K562 (cell line): ENCODE results near the gene NOPCHAP1. TPM values are rescaled to one million over a fixed set of nuclear protein-coding genes. Genes with fewer than 3 reads are reported as not detected.

Source experiments
- ARID3B ChIP-seq: fragments of 250-450 bp; sonication (Bioruptor Pico); IDR thresholded peaks from 2 replicates; pipeline ENCODE4 v1.4.0; 2020; ENCODE audit warnings: borderline replicate concordance
- BRD9 ChIP-seq: fragments of 450-650 bp; IDR thresholded peaks from 2 replicates; pipeline ENCODE4 v1.6.1; 2018; ENCODE audit warnings: low read depth; ENCODE audit not compliant: partially characterized antibody
- CEBPB ChIP-seq: fragments of 450-650 bp; IDR thresholded peaks from 2 replicates; pipeline ENCODE4 v1.6.1; 2016; ENCODE audit warnings: missing genetic modification characterization, missing compliant biosample characterization
- DDX20 ChIP-seq: fragments of 450-650 bp; IDR thresholded peaks from 2 replicates; pipeline ENCODE4 v1.6.1; 2016; ENCODE audit warnings: missing genetic modification characterization, low read depth, mild to moderate bottlenecking, missing compliant biosample characterization, moderate library complexity
- DMBX1 ChIP-seq: fragments of 250-450 bp; sonication (Bioruptor Pico); IDR thresholded peaks from 2 replicates; pipeline ENCODE4 v1.8.0; 2022; ENCODE audit warnings: inconsistent platforms, mild to moderate bottlenecking, moderate library complexity, borderline replicate concordance
- E2F3 ChIP-seq: fragments of 250-450 bp; sonication (Bioruptor Pico); IDR thresholded peaks from 2 replicates; pipeline ENCODE4 v1.4.0; 2020; ENCODE audit warnings: mild to moderate bottlenecking
- ELF1 ChIP-seq: fragments of 200-800 bp; sonication (Bioruptor generic); IDR thresholded peaks from 2 replicates; pipeline ENCODE4 v1.6.1; 2016; ENCODE audit warnings: missing genetic modification characterization, missing compliant biosample characterization
- EP400 ChIP-seq: fragments of 450-650 bp; IDR thresholded peaks from 2 replicates; pipeline ENCODE4 v1.6.1; 2017; ENCODE audit warnings: antibody characterized with exemption, mild to moderate bottlenecking, moderate library complexity
- ETS1 ChIP-seq: conservative IDR thresholded peaks from 2 replicates; pipeline ENCODE4 v1.6.1; 2011; ENCODE audit warnings: low read depth, mild to moderate bottlenecking, low read length; ENCODE audit not compliant: control insufficient read depth
- FOXA1 ChIP-seq: fragments of 450-650 bp; IDR thresholded peaks from 2 replicates; pipeline ENCODE4 v1.6.1; 2016; ENCODE audit warnings: mild to moderate bottlenecking, borderline replicate concordance
- HSF4 ChIP-seq: fragments of 250-450 bp; sonication (Bioruptor Pico); IDR thresholded peaks from 2 replicates; pipeline ENCODE4 v2.1.2; 2022; ENCODE audit warnings: mild to moderate bottlenecking, moderate library complexity, borderline replicate concordance
- KAT2B ChIP-seq: IDR thresholded peaks from one replicate; pipeline ENCODE4 v1.6.1; 2012; ENCODE audit warnings: low read depth, mild to moderate bottlenecking, control low read depth, inconsistent platforms, low read length, moderate library complexity
- KLF10 ChIP-seq: fragments of 250-450 bp; sonication (Bioruptor Pico); IDR thresholded peaks from 2 replicates; pipeline ENCODE4 v1.6.1; 2021; ENCODE audit warnings: matching md5 sums
- LARP7 ChIP-seq: fragments of 450-650 bp; IDR thresholded peaks from 2 replicates; pipeline ENCODE4 v1.6.1; 2016
- MAFG ChIP-seq: fragments of 450-650 bp; conservative IDR thresholded peaks from 2 replicates; pipeline ENCODE4 v1.6.1; 2016; ENCODE audit warnings: missing genetic modification characterization, missing compliant biosample characterization
- NELFE ChIP-seq: IDR thresholded peaks from 2 replicates; pipeline ENCODE4 v1.6.1; 2011; ENCODE audit warnings: mild to moderate bottlenecking; ENCODE audit not compliant: insufficient read depth, insufficient read length
- PHF20 ChIP-seq: fragments of 450-650 bp; IDR thresholded peaks from 2 replicates; pipeline ENCODE4 v1.6.1; 2018; ENCODE audit not compliant: partially characterized antibody
- PKNOX1 ChIP-seq: fragments of 450-650 bp; IDR thresholded peaks from 2 replicates; pipeline ENCODE4 v1.6.1; 2016
- RB1 ChIP-seq: fragments of 450-650 bp; IDR thresholded peaks from 2 replicates; pipeline ENCODE4 v1.6.1; 2017; ENCODE audit warnings: low read depth, mild to moderate bottlenecking
- THRA ChIP-seq: fragments of 450-650 bp; IDR thresholded peaks from 2 replicates; pipeline ENCODE4 v1.6.1; 2017; ENCODE audit warnings: mild to moderate bottlenecking, moderate library complexity
- ZNF740 ChIP-seq, 3 experiments: fragments of 200-800 bp in 1 of 3; sonication (Bioruptor generic) in 1 of 3; sonication (generic) in 1 of 3; formaldehyde crosslinking in 1 of 3; IDR thresholded peaks; 2 replicates each; pipeline versions ENCODE4 v1.6.1 to v1.8.0; 2016 to 2022; ENCODE audit warnings: mild to moderate bottlenecking in 2 of 3, missing compliant biosample characterization in 2 of 3, missing genetic modification characterization in 2 of 3, missing genetic modification reagents in 1 of 3
- polyA plus RNA-seq, 8 experiments: library from polyadenylated mRNA; depleted of rRNA in 4 of 8; stranded (reverse) in 5 of 8; unstranded in 3 of 8; fragments of >200 nt; fragmentation: Nextera tagmentation in 2 of 8; fragmentation: Illumina TruSeq in 1 of 8; extraction: Ambion mirVana in 2 of 8; extraction: Trizol in 1 of 8; gene quantifications; 2 replicates each; pipeline versions ENCODE4 v1.2.1 to v1.2.3, GENCODE V29; 2011 to 2014; ENCODE audit warnings: inconsistent platforms in 1 of 8, missing spikeins in 1 of 8
- total RNA-seq, 7 experiments: library from RNA; depleted of rRNA in 6 of 7; stranded (reverse); fragments of >200 nt in 6 of 7; fragmentation: Illumina TruSeq in 2 of 7; extraction: Trizol in 2 of 7; gene quantifications; 2 replicates each; pipeline versions ENCODE4 v1.2.1 to v1.2.3, GENCODE V29; 2011 to 2021; ENCODE audit warnings: low replicate concordance in 1 of 7

Gene NOPCHAP1
- total and polyA plus RNA-seq, 9 of the 15 experiments (the other 6 are each of a cell fraction or from before 2014, with no cell fraction given) = 19.4 to 108 (median 33.4) TPM

GRCh38 chr12:104958001-104958804, 27.9 kb upstream of the NOPCHAP1 start, which contains the start of gene SLC41A2 (continued):
- no peak for TF ChIP-seq KAT2B
- no peak for TF ChIP-seq CEBPB (tag)
- TF ChIP-seq THRA = no peak
- TF ChIP-seq KLF10 (CRISPR knock-in tag) = no peak
- no peak for TF ChIP-seq LARP7
- no peak for TF ChIP-seq ETS1
- TF ChIP-seq FOXA1 = no peak
- peak; percentile 79 for TF ChIP-seq EP400
- TF ChIP-seq ELF1 (tag) = 0 out of 2 replicates have a peak, but pooled peaks have one; percentile 23
- TF ChIP-seq MAFG (tag) = peak; percentile 93
- TF ChIP-seq NELFE = no peak
- TF ChIP-seq ARID3B (CRISPR knock-in tag) = no peak
- no peak for TF ChIP-seq DMBX1 (CRISPR knock-in tag)
- no peak for TF ChIP-seq DDX20 (tag)
- TF ChIP-seq PHF20 = no peak
- TF ChIP-seq BRD9 = no peak
- no peak for TF ChIP-seq ZNF740 (CRISPR knock-in tag; IDR thresholded peaks at IDR 0.05)
- no peak for TF ChIP-seq ZNF740 (tag; IDR thresholded peaks at IDR 0.05)
- no peak for TF ChIP-seq E2F3 (CRISPR knock-in tag)
- TF ChIP-seq HSF4 (CRISPR knock-in tag) = no peak
- no peak; the same call in 1 of the 2 replicates for TF ChIP-seq PKNOX1
- no peak for TF ChIP-seq RB1
